LNCaP clone FGC (cell line): Measurements from ENCODE around the gene ABTB2.

Experiments
- DNase-seq: peaks from one replicate; pipeline ENCODE4 v3.0.0-alpha.2; 2011; ENCODE audit warnings: low read depth
- H3K4me3 ChIP-seq: 2 replicates; pipeline ENCODE4 v1.5.1; 2011; ENCODE audit warnings: mild to moderate bottlenecking, low read depth, low read length, control low read depth
- CTCF ChIP-seq: IDR thresholded peaks from 2 replicates; pipeline ENCODE4 v1.5.1; 2012; ENCODE audit warnings: mild to moderate bottlenecking; ENCODE audit not compliant: control insufficient read depth, insufficient read depth; ENCODE audit errors: extremely low read depth

Gene ABTB2

GRCh38 chr11:34267013-34267412, 90.8 kb downstream of the ABTB2 start:
- DNase-seq = no peak
- TF ChIP-seq CTCF = no peak
- H3K4me3 ChIP-seq = no peak overlapping the region

- DNase-seq = no peak
- H3K4me3 ChIP-seq = no peak overlapping the region
- TF ChIP-seq CTCF = no peak
Measured at GRCh38 chr11:34266090-34266912, 91.5 kb downstream of the ABTB2 start.

GRCh38 chr11:34264303-34265110, 93.3 kb downstream of the ABTB2 start:
- TF ChIP-seq CTCF = no peak
- no peak overlapping the region for H3K4me3 ChIP-seq
- DNase-seq = no peak

DNA sequence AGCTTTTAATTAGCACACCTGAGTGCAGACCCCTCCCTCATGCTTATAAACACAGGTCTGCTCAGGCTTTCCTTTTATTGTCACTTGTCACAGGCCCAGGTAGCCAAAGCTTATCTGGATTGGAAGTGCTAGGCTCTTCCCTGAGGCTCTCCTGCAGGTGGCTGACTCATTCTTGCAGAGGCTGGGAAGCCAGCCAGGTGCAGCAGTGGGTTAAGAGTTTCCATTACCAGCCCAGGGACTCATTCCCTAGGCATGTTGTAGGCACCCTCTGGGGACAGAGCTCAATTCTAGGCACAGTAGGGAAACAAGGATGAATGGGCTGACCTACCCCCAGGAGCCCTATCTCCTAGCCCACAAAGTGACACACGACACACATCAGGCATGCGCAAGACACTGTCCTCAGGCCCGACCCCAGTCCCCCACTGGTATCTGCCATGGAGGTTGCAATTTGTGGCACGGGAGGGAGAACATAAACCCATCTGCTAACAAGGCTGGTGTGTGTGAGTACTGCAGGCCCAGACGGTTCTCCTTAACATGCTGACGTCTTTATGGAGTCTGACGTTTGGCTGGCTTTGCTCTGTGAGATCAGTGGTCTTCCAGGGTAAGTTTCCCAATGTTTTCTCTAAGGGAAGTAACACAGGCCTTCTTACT, 94.2 kb downstream of the ABTB2 start:
- TF ChIP-seq CTCF = no peak
- DNase-seq = peak; percentile 96
- no peak overlapping the region for H3K4me3 ChIP-seq

- TF ChIP-seq CTCF = no peak
- no peak for DNase-seq
- H3K4me3 ChIP-seq = no peak overlapping the region
Measured at GRCh38 chr11:34262531-34263081, 95.2 kb downstream of the ABTB2 start.

DNA sequence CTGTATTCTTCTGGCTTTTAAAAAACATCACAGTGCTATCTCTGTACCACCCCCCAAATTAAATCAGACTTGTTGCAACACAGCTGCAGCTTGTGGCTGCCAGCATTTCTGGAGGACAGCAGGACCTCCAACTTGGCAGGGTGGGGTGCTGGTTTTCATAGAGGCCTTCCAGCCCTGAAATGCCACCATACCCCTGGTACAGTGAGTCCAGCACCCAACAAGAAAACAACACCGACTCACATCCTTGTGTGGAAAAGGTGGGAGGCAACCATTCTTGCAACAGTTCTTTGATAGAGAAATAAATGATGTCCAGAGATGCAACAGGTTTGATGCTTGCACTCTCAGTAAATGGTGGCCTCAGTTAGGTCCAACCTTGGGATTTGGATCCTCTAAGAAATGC, 96.0 kb downstream of the ABTB2 start:
- DNase-seq = no peak
- H3K4me3 ChIP-seq = no peak overlapping the region
- no peak for TF ChIP-seq CTCF
